ENCODE measurements around the gene OPRD1. TPM values are rescaled to one million over a fixed set of nuclear protein-coding genes. Genes with fewer than 3 reads are reported as not detected.
A peak's percentile ranks its signal among the peaks of the same experiment; 100 is the strongest.

OPRD1 gene
- total RNA-seq, 4 donors from 2014 or later = 0.24 TPM; not detected in 3

- Histone ChIP-seq H3K4me1 (peaks cover 20 to 42% of the 10 kb centered on the region in 2 donors), H3K9me3 (no peaks in the 10 kb centered on the region), H3K27me3 (no peaks in the 10 kb centered on the region), H3K27ac (peak overlapping the region; percentile 36 to 84 (median 77)), H3K4me3 (replicated peaks in 1 of 3) (peak overlapping the region in 1 of 3 donors; percentile 97), H3K36me3 (no peaks in the 10 kb centered on the region)
- DNase-seq = peak in 1 of 2 donors; percentile 6
- intact Hi-C loops (cut with DNase I) = no loop called here
- WGBS, 2 donors = 55 to 60% methylated on average over 17 of the region's 17 CpGs
- TF ChIP-seq CTCF (IDR thresholded peaks at IDR 0.05) (no peak), POLR2A (IDR thresholded peaks at IDR 0.05) (no peak)
These were observed 74.2 kb downstream of the OPRD1 start for GRCh38 chr1:28885977-28886730.

- WGBS, 2 donors = 2 to 5% methylated on average over 12 to 21 of the region's 43 CpGs
- no peaks in the 10 kb centered on the region for H3K9me3 ChIP-seq
- intact Hi-C loops (cut with DNase I) = no loop called here
- peak overlapping the region; percentile 40 to 97 (median 86) for H3K4me3 ChIP-seq (replicated peaks in 1 of 3)
- peaks cover 20 to 41% of the 10 kb centered on the region in 2 donors for H3K4me1 ChIP-seq
- peak overlapping the region; percentile 36 to 84 (median 77) for H3K27ac ChIP-seq
- no peaks in the 10 kb centered on the region for H3K27me3 ChIP-seq
- TF ChIP-seq POLR2A (IDR thresholded peaks at IDR 0.05) = peak in 1 of 2 donors; percentile 92
- TF ChIP-seq CTCF (IDR thresholded peaks at IDR 0.05) = no peak
- no peaks in the 10 kb centered on the region for H3K36me3 ChIP-seq
- DNase-seq = peak; percentile 92
These were observed 74.9 kb downstream of the OPRD1 start for GRCh38 chr1:28886731-28887418.

- H3K4me3 ChIP-seq (replicated peaks in 1 of 3) = peak overlapping the region; percentile 40 to 97 (median 86)
- intact Hi-C loops (cut with DNase I) = no loop called here
- H3K27me3 ChIP-seq = no peaks in the 10 kb centered on the region
- DNase-seq = peak; percentile 49 to 50
- no peaks in the 10 kb centered on the region for H3K9me3 ChIP-seq
- no peaks in the 10 kb centered on the region for H3K36me3 ChIP-seq
- H3K27ac ChIP-seq = peak overlapping the region in 2 of 3 donors; percentile 36 to 77
- WGBS, 2 donors = 0% methylated on average over 3 to 11 of the region's 41 CpGs
- TF ChIP-seq CTCF (IDR thresholded peaks at IDR 0.05) (no peak), POLR2A (IDR thresholded peaks at IDR 0.05) (no peak)
- H3K4me1 ChIP-seq = peaks cover 20 to 35% of the 10 kb centered on the region in 2 donors
These were observed 75.5 kb downstream of the OPRD1 start for GRCh38 chr1:28887419-28887834.

GRCh38 chr1:28887835-28888682 lies 76.1 kb downstream of the OPRD1 start:
- Histone ChIP-seq H3K27me3 (no peaks in the 10 kb centered on the region), H3K4me1 (peaks cover 20 to 34% of the 10 kb centered on the region in 2 donors), H3K4me3 (replicated peaks in 1 of 3) (peak overlapping the region; percentile 40 to 97 (median 86)), H3K9me3 (no peaks in the 10 kb centered on the region), H3K27ac (peak overlapping the region in 2 of 3 donors; percentile 36 to 77), H3K36me3 (no peaks in the 10 kb centered on the region)
- TF ChIP-seq CTCF (IDR thresholded peaks at IDR 0.05) (no peak), POLR2A (IDR thresholded peaks at IDR 0.05) (peak in 1 of 2 donors; percentile 33)
- intact Hi-C loops (cut with DNase I) = loop anchor here (2.0 kb wide), 1 partner anchor 315 kb away; no protein-coding TSS in a partner anchor
- peak; percentile 71 to 83 for DNase-seq
- 30 to 34% methylated on average over 14 to 19 of the region's 24 CpGs for whole genome bisulfite sequencing, 2 donors
